SJSA1 (cell line): ENCODE measurements around the gene CACFD1. TPM values are rescaled to one million over a fixed set of nuclear protein-coding genes. Genes with fewer than 3 reads are reported as not detected.
A peak's percentile ranks its signal among the peaks of the same experiment; 100 is the strongest.

Experiments
- DNase-seq, 2 experiments: peaks; one replicate each; pipeline ENCODE4 v3.0.0-alpha.2; 2015 to 2020; ENCODE audit warnings: low spot score in 2 of 2, low read depth in 1 of 2
- H3K27ac ChIP-seq: fragments of 250-450 bp; sonication (Bioruptor Pico); 2 replicates; pipeline ENCODE4 v1.5.1; 2020; ENCODE audit warnings: mild to moderate bottlenecking, moderate library complexity
- H3K27me3 ChIP-seq: fragments of 250-450 bp; sonication (Bioruptor Pico); replicated peaks from 2 replicates; pipeline ENCODE4 v1.5.1; 2020; ENCODE audit warnings: mild to moderate bottlenecking, moderate library complexity
- H3K36me3 ChIP-seq: fragments of 250-450 bp; sonication (Bioruptor Pico); 2 replicates; pipeline ENCODE4 v1.5.1; 2020; ENCODE audit warnings: mild to moderate bottlenecking
- H3K4me1 ChIP-seq: fragments of 250-450 bp; sonication (Bioruptor Pico); replicated peaks from 2 replicates; pipeline ENCODE4 v1.6.1; 2021; ENCODE audit warnings: mild to moderate bottlenecking
- H3K4me3 ChIP-seq: fragments of 250-450 bp; sonication (Bioruptor Pico); 2 replicates; pipeline ENCODE4 v1.5.1; 2020; ENCODE audit warnings: mild to moderate bottlenecking
- H3K9me3 ChIP-seq: fragments of 250-450 bp; sonication (Bioruptor Pico); replicated peaks from 2 replicates; pipeline ENCODE4 v1.5.1; 2020; ENCODE audit warnings: mild to moderate bottlenecking
- total RNA-seq: library from RNA; depleted of rRNA; stranded (reverse); fragments of >200 nt; shearing (Covaris generic); gene quantifications from 2 replicates; pipeline ENCODE4 v1.2.3, GENCODE V29; 2014

Gene CACFD1
- total RNA-seq, 1 experiment from 2014 or later: 2.9 TPM

DNA sequence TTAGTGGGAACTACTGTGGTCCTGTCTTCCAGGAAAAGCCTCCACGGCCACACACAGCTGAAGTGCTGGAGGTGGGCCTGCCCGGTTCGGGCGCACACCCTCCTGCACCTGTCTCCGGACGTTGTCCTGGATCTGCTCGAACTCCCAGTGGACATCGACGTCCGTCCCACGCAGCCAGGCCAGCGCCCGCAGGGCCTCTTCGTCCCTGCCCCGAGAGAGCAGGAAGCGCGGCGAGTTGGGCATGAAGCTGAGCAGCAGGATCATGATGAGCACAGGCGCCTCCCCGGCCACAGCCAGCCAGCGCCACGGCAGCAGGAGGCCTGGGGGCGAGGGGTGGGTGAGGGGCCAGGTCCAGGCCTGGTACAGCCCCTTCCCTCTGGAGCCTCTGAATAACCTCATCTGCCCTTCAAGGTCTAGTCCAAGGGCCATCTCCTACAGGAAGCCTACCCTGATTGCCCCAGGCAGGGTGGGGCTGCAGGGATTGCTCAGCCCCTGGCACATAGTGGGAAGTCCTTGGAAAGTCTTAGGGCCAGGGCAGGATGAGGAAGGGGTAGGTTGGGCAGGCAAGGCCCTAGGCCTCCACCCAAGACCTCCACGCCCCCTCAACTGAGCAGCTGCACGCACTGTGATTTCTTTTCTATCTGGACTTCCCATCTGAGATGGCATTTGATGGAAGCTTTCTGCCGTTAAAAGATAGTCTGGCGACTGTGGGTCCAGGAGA lies 15.7 kb downstream of the CACFD1 start:
- no peaks in the 10 kb centered on the region for H3K9me3 ChIP-seq
- H3K36me3 ChIP-seq: peaks cover 54% of the 10 kb centered on the region
- peaks cover 15% of the 10 kb centered on the region for H3K4me1 ChIP-seq
- no peak for DNase-seq
- no peak overlapping the region for H3K4me3 ChIP-seq
- no peaks in the 10 kb centered on the region for H3K27me3 ChIP-seq
- no peak overlapping the region for H3K27ac ChIP-seq

GRCh38 chr9:133476036-133476931 lies 16.5 kb downstream of the CACFD1 start:
- H3K4me1 ChIP-seq: peaks cover 15% of the 10 kb centered on the region
- no peak overlapping the region for H3K27ac ChIP-seq
- H3K4me3 ChIP-seq: no peak overlapping the region
- no peak for DNase-seq
- peaks cover 54% of the 10 kb centered on the region for H3K36me3 ChIP-seq
- no peaks in the 10 kb centered on the region for H3K27me3 ChIP-seq
- no peaks in the 10 kb centered on the region for H3K9me3 ChIP-seq

- Histone ChIP-seq H3K27ac (no peak overlapping the region), H3K9me3 (no peaks in the 10 kb centered on the region), H3K36me3 (peaks cover 50% of the 10 kb centered on the region), H3K4me1 (peaks cover 15% of the 10 kb centered on the region), H3K27me3 (no peaks in the 10 kb centered on the region), H3K4me3 (no peak overlapping the region)
- no peak for DNase-seq
Observed at GRCh38 chr9:133476941-133477340, 17.2 kb downstream of the CACFD1 start.

GRCh38 chr9:133477461-133477860 lies 17.7 kb downstream of the CACFD1 start:
- Histone ChIP-seq H3K4me3 (peak overlapping the region; percentile 53; the same call in 1 of the 2 replicates), H3K4me1 (peaks cover 15% of the 10 kb centered on the region), H3K36me3 (peaks cover 46% of the 10 kb centered on the region), H3K27me3 (no peaks in the 10 kb centered on the region), H3K9me3 (no peaks in the 10 kb centered on the region), H3K27ac (no peak overlapping the region)
- DNase-seq: no peak

DNA sequence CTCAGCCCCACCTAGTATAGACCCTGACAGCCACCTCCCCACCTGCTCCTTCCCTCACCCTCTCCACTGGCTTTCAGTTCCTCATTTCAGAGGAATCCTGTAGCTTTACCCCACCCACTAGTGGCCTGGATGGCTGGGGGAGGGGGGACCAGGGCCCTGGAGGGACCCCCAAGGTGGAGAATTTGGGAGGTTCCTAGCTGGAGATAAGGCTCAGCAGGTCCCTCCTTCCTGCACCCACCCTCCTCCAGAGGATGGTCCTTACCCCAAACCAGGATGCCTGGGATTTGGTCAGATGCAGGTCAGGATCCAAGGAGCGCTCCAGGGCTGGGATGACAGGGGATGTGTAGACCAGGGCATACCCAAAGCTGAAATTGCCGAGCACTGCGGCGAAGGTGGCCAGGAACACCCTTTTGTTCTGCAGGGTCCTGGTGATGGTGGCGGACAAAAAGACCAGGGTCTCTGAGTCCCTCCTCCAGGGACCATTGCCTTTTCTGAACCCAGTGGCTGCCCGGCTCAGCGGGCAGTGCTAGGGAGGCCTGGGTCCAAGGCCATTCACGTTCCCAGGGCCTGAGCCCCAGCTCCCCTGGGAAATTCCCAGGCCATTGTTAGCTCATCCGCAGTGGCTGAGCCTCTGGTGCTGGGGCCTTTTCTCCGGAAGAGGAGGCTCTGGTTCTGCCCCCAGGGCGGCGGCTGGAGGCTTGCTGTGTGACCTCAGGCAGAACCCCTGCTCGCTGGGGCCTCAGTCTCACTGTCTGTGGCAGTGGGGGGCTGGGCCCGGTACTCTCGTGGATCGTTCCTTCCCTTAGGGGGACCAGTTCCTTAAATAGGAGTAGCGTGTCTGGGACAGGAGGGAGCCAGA lies 18.4 kb downstream of the CACFD1 start:
- H3K9me3 ChIP-seq: no peaks in the 10 kb centered on the region
- peak overlapping the region; percentile 53 for H3K4me3 ChIP-seq
- peaks cover 41% of the 10 kb centered on the region for H3K36me3 ChIP-seq
- H3K27me3 ChIP-seq: no peaks in the 10 kb centered on the region
- peak; percentile 74 to 79 for DNase-seq
- H3K27ac ChIP-seq: peak overlapping the region; percentile 66
- peaks cover 15% of the 10 kb centered on the region for H3K4me1 ChIP-seq

DNA sequence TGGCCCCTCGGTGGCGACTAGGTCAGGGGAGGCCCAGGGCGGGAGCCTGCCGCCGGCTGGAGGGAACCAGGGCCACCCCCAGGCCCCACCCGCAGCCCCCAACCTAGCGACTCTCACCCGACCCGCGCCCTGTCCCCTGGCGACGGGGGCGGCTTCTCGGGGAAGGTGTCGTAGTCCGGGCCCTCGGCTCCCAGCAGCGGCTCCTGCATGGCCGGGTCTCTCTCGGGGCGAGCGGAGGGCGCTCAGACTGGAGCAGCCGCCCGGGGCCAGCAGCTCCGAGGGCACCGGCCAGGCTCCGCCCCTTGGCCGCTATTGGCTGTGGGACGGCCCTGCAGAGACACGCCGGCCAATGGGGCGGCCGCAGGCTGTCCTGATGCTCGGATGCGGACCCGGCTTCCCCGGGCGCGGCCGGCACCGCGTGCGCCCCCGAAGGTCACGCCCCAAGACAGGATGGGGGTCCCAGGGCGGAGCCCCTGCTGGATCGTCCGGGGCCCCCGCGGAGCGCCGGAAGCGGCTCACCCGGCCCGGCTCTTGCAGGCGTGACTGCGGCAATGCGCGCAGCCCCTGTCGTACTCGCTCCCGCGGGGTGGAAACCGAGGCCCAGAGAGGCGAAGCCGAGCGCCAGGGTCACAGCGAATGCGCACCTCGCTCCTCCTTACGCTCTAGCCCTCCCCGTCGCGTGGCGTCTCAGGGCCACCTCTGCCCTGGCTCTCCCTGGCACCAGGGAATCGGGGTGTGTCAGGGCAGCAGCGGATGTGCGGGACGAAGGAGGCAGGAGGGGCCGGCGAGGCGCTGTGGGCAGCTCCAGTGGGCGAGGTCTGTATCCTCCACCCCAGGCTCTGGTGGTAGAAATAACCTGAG lies 19.3 kb downstream of the CACFD1 start, which contains the start of gene SLC2A6:
Gene SLC2A6, minus strand, starts transcription at position 249 of the 861 bp plus-strand sequence. Its CDS starts 40 bp downstream, at position 209.
- Histone ChIP-seq H3K4me3 (peak within 1 kb of the TSS; percentile 53), H3K4me1 (peaks cover 15% of the 10 kb centered on the region), H3K36me3 (peaks cover 32% of the 10 kb centered on the region), H3K27ac (peak within 1 kb of the TSS; percentile 66), H3K27me3 (no peaks in the 10 kb centered on the region), H3K9me3 (no peaks in the 10 kb centered on the region)
- peak; percentile 70 to 82 for DNase-seq

- Histone ChIP-seq H3K27ac (no peak overlapping the region), H3K27me3 (no peaks in the 10 kb centered on the region), H3K9me3 (no peaks in the 10 kb centered on the region), H3K4me1 (peaks cover 9% of the 10 kb centered on the region), H3K36me3 (no peaks in the 10 kb centered on the region), H3K4me3 (no peak overlapping the region)
- DNase-seq: no peak
Observed at GRCh38 chr9:133483611-133484010, 23.8 kb downstream of the CACFD1 start.

- no peak for DNase-seq
- Histone ChIP-seq H3K4me1 (peaks cover 17% of the 10 kb centered on the region), H3K27ac (no peak overlapping the region)
Observed at GRCh38 chr9:133484671-133485437, 25.1 kb downstream of the CACFD1 start.

DNA sequence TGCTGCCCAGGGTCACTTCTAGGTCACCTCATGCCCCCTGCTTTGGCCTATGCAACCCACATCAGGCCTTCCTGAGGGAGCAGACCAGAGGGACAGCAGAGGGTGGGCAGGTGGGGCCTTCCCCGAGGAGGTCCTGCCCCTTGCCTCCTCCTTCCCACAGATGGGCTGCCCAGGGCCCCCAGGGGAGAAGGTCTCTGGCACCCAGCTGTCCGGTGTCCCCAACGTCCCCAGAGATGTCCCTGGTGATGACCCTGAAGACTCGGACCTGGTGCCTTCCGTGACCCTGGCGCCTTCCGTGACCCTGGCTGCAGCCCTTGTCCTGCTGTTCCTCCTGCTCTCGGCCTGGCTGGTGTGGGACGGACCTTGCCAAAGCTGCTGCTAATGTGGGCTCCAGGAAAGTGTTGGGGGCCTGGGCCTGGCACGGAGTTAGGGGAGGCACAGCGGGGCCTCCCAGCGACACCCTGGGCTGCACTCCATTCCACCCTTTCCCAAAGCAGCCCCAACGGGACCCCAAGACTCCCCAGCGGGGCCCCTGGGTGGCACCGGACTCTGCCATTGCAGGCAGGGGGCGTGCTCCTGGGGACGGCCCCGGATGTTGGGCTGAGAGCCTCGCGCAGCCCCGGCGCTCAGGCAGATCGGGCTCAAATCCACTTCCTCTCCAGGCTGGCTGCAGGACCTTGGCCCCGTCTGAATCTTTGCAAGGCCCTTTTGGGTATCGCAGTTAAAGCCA lies 25.9 kb downstream of the CACFD1 start:
- Histone ChIP-seq H3K4me3 (no peak overlapping the region), H3K27me3 (no peaks in the 10 kb centered on the region), H3K9me3 (no peaks in the 10 kb centered on the region), H3K36me3 (no peaks in the 10 kb centered on the region), H3K27ac (no peak overlapping the region), H3K4me1 (peaks cover 23% of the 10 kb centered on the region)
- DNase-seq: no peak

More at GRCh38 chr9:133484671-133485437, 25.1 kb downstream of the CACFD1 start:
- Histone ChIP-seq H3K9me3 (no peaks in the 10 kb centered on the region), H3K36me3 (no peaks in the 10 kb centered on the region), H3K4me3 (no peak overlapping the region), H3K27me3 (no peaks in the 10 kb centered on the region)

GRCh38 chr9:133487331-133487725 lies 27.6 kb downstream of the CACFD1 start:
- H3K4me3 ChIP-seq: no peak overlapping the region
- no peak overlapping the region for H3K27ac ChIP-seq
- no peaks in the 10 kb centered on the region for H3K36me3 ChIP-seq
- no peaks in the 10 kb centered on the region for H3K9me3 ChIP-seq
- H3K27me3 ChIP-seq: no peaks in the 10 kb centered on the region
- DNase-seq: no peak
- H3K4me1 ChIP-seq: peaks cover 29% of the 10 kb centered on the region

GRCh38 chr9:133488686-133489252 lies 29.0 kb downstream of the CACFD1 start:
- no peak for DNase-seq
- no peaks in the 10 kb centered on the region for H3K36me3 ChIP-seq
- H3K27ac ChIP-seq: no peak overlapping the region
- H3K27me3 ChIP-seq: no peaks in the 10 kb centered on the region
- no peak overlapping the region for H3K4me3 ChIP-seq
- H3K4me1 ChIP-seq: peaks cover 34% of the 10 kb centered on the region
- H3K9me3 ChIP-seq: no peaks in the 10 kb centered on the region
